Measurements from ENCODE around the gene ARHGAP18.

DNA sequence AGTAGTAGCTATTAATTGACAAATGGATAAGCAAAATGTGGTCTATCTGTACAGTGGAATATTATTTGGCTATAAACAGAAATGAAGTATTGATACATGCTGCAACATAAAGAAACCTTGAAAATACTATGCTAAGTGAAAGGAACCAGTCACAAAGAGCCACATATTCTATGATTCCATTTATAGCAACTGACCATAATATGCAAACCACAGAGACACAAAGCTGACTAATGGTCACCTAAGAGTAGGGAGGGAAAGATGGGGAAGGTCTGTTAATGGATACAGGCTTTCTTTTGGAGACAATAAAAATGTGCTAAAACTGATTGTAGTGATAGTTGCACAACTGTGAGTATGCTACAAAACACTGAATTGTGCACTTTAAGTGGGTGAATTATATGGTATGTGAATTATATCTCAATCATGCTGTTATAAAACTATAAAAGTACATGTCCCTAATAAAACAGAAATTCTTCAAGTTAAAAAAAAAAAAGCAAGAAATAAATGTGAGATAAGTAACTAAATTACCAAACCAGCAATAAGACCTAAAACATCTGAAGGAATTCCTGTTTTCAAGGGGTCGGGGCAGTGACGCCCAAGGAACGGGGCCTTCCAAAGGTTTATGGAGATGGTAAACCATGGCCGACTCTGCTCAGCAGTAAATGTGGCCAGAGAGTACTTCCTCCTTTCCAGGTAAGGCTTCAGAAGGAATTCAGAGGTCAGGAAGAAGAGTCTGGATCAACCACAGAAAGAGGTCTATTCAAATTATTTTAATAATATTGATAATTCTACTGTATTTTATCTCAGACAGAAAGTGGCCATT lies 75.4 kb downstream of the ARHGAP18 start:
- TF ChIP-seq, protein P1, sequence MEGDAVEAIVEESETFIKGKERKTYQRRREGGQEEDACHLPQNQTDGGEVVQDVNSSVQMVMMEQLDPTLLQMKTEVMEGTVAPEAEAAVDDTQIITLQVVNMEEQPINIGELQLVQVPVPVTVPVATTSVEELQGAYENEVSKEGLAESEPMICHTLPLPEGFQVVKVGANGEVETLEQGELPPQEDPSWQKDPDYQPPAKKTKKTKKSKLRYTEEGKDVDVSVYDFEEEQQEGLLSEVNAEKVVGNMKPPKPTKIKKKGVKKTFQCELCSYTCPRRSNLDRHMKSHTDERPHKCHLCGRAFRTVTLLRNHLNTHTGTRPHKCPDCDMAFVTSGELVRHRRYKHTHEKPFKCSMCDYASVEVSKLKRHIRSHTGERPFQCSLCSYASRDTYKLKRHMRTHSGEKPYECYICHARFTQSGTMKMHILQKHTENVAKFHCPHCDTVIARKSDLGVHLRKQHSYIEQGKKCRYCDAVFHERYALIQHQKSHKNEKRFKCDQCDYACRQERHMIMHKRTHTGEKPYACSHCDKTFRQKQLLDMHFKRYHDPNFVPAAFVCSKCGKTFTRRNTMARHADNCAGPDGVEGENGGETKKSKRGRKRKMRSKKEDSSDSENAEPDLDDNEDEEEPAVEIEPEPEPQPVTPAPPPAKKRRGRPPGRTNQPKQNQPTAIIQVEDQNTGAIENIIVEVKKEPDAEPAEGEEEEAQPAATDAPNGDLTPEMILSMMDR (IDR thresholded peaks at IDR 0.05; ENCODE audit: insufficient read depth, low read length, poor library complexity, severe bottlenecking) = no peak
- no peak for TF ChIP-seq EZH2phosphoT487 (conservative IDR thresholded peaks at IDR 0.05; ENCODE audit: low read length)

Data from SU-DHL-6 (cell line).